WTC11 (cell line): ENCODE results near the gene MAMLD1.

Source experiments
- AFF4 ChIP-seq: sonication (generic); formaldehyde crosslinking; IDR thresholded peaks from 2 replicates; pipeline ENCODE4 v1.8.1; 2023; ENCODE audit warnings: mild to moderate bottlenecking, missing genetic modification reagents, borderline replicate concordance
- ATF2 ChIP-seq: sonication (generic); formaldehyde crosslinking; IDR thresholded peaks from 2 replicates; pipeline ENCODE4 v1.8.1; 2022; ENCODE audit warnings: low read depth, missing genetic modification reagents, borderline replicate concordance
- CTCF ChIP-seq: fragments of 200-600 bp; IDR thresholded peaks from 2 replicates; pipeline ENCODE4 v1.8.0; 2022; ENCODE audit warnings: antibody characterized with exemption
- E2F1 ChIP-seq: sonication (generic); formaldehyde crosslinking; IDR thresholded peaks from 2 replicates; pipeline ENCODE4 v1.8.0; 2022; ENCODE audit warnings: mild to moderate bottlenecking, missing genetic modification reagents
- ESRRA ChIP-seq: sonication (generic); formaldehyde crosslinking; IDR thresholded peaks from 2 replicates; pipeline ENCODE4 v1.8.1; 2022; ENCODE audit warnings: mild to moderate bottlenecking, missing genetic modification reagents, borderline replicate concordance
- NR2C2 ChIP-seq: sonication (generic); formaldehyde crosslinking; IDR thresholded peaks from 2 replicates; pipeline ENCODE4 v1.8.0; 2022; ENCODE audit warnings: mild to moderate bottlenecking, missing genetic modification reagents
- TEAD1 ChIP-seq: sonication (generic); formaldehyde crosslinking; IDR thresholded peaks from 2 replicates; pipeline ENCODE4 v1.8.0; 2022; ENCODE audit warnings: mild to moderate bottlenecking, missing genetic modification reagents
- USF2 ChIP-seq: sonication (generic); formaldehyde crosslinking; IDR thresholded peaks from 2 replicates; pipeline ENCODE4 v1.8.1; 2023; ENCODE audit warnings: mild to moderate bottlenecking, missing genetic modification reagents, moderate library complexity

- TF ChIP-seq ATF2 (no peak), AFF4 (CRISPR knock-in tag) (no peak), CTCF (no peak), ESRRA (CRISPR knock-in tag) (no peak), TEAD1 (CRISPR knock-in tag) (no peak), E2F1 (CRISPR knock-in tag) (no peak), NR2C2 (no peak), USF2 (CRISPR knock-in tag) (no peak)
Measured at GRCh38 chrX:150529587-150529986, 166.5 kb downstream of the MAMLD1 start.
